ENCODE measurements around the gene FSTL4. TPM values are rescaled to one million over a fixed set of nuclear protein-coding genes. Genes with fewer than 3 reads are reported as not detected.

The FSTL4 gene
- total and polyA plus RNA-seq, 4 donors: 0.02 to 0.18 TPM; not detected in 2

DNA sequence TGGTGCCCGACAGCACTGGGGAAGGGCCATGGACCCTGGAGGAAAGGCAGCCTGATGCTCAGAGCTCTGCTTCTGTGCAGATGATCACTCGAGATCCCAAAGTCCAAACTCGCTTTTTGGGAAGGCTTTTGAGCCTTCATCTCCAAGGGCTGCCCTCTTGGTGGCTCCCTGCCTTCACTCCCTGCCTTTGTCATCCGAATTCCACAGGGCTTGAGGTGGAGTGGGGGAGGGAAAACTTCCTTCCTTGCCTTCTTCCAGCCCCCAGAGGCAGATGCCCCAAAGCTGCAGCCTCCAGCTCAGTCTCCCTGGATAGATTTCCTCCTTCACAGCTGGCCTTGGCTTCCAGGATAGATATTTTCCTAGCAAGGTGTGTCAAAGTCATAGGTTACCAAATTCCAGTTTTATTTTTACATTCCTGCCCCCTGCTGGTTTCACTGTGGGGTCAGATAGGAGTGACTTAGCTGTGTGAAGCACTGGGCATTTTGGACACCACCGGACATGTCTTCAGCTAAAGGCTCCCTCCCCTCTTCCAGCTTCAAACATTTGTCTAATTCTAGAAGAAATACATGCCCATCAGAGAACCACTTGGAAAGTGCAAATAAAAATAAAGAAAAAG is 292.3 kb downstream of the FSTL4 start (continued):
- TF ChIP-seq, protein P1, sequence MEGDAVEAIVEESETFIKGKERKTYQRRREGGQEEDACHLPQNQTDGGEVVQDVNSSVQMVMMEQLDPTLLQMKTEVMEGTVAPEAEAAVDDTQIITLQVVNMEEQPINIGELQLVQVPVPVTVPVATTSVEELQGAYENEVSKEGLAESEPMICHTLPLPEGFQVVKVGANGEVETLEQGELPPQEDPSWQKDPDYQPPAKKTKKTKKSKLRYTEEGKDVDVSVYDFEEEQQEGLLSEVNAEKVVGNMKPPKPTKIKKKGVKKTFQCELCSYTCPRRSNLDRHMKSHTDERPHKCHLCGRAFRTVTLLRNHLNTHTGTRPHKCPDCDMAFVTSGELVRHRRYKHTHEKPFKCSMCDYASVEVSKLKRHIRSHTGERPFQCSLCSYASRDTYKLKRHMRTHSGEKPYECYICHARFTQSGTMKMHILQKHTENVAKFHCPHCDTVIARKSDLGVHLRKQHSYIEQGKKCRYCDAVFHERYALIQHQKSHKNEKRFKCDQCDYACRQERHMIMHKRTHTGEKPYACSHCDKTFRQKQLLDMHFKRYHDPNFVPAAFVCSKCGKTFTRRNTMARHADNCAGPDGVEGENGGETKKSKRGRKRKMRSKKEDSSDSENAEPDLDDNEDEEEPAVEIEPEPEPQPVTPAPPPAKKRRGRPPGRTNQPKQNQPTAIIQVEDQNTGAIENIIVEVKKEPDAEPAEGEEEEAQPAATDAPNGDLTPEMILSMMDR (IDR thresholded peaks at IDR 0.05; ENCODE audit: low read depth, low read length, missing input control): peak; percentile 8
- TF ChIP-seq HNF4G (IDR thresholded peaks at IDR 0.05) (no peak), HNF4A (conservative IDR thresholded peaks at IDR 0.05) (no peak), SP1 (IDR thresholded peaks at IDR 0.05) (no peak)

GRCh38 chr5:133319244-133319643 is 293.1 kb downstream of the FSTL4 start:
- 83% methylated on average over 5 of the region's 5 CpGs for WGBS
- H3K4me1 ChIP-seq (ENCODE audit: control insufficient read depth in 4 of 4, insufficient read depth in 4 of 4, low read length in 3 of 4): peaks cover 4 to 13% (median 9%) of the 10 kb centered on the region in 4 donors
- no peak for DNase-seq (ENCODE audit: low spot score)
- H3K4me3 ChIP-seq (ENCODE audit: low read depth in 1 of 3, low read length in 3 of 3): no peak overlapping the region
- H3K9ac ChIP-seq (ENCODE audit: low read depth in 1 of 2, low read length in 2 of 2): no peak overlapping the region
- H3K36me3 ChIP-seq (ENCODE audit: control insufficient read depth in 4 of 4, insufficient read depth in 3 of 4, low read depth in 1 of 4, low read length in 3 of 4): no peaks in the 10 kb centered on the region
- TF ChIP-seq HNF4G (IDR thresholded peaks at IDR 0.05) (no peak), ZBTB33 (IDR thresholded peaks at IDR 0.05) (no peak), NR2F2 (IDR thresholded peaks at IDR 0.05) (no peak), MAX (IDR thresholded peaks at IDR 0.05) (no peak), YY1 (IDR thresholded peaks at IDR 0.05) (no peak), TAF1 (conservative IDR thresholded peaks at IDR 0.05) (no peak), FOXA1 (IDR thresholded peaks at IDR 0.05) (no peak), JUND (IDR thresholded peaks at IDR 0.05) (no peak), RAD21 (IDR thresholded peaks at IDR 0.05) (no peak), HNF4A (conservative IDR thresholded peaks at IDR 0.05) (no peak)
- TF ChIP-seq, protein P1 (IDR thresholded peaks at IDR 0.05; ENCODE audit: low read depth, low read length, missing input control): no peak
- no peaks in the 10 kb centered on the region for H3K27me3 ChIP-seq (ENCODE audit: control insufficient read depth in 4 of 4, insufficient read depth in 4 of 4, low read length in 3 of 4)
- no peaks in the 10 kb centered on the region for H3K9me3 ChIP-seq (ENCODE audit: control insufficient read depth in 4 of 4, low read length in 3 of 4)
- H3K27ac ChIP-seq (ENCODE audit: low read depth in 1 of 2, low read length in 2 of 2): no peak overlapping the region

DNA sequence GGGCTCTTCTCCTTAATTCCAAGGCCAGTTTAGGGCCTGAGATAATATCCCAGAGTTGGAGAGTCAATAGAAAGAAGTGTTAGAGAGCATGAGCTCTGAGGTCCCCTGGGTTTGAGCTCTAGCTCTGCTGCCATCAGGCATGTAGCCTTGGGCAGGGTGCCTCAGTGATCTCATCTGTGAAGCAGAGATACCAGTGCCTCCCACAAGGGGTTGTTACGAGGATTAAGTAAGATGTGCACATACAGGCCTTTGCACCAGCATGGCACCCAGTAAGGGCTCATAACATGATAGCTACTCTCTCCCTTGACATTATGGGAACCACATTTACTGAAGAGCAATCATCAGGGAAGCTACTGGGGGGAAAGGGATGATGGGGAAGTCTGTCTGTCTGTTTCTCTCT is 294.8 kb downstream of the FSTL4 start:
- Histone ChIP-seq H3K9me3 (ENCODE audit: control insufficient read depth in 4 of 4, low read length in 3 of 4) (no peaks in the 10 kb centered on the region), H3K27me3 (ENCODE audit: control insufficient read depth in 4 of 4, insufficient read depth in 4 of 4, low read length in 3 of 4) (no peaks in the 10 kb centered on the region), H3K9ac (ENCODE audit: low read depth in 1 of 2, low read length in 2 of 2) (no peak overlapping the region), H3K4me3 (ENCODE audit: low read depth in 1 of 3, low read length in 3 of 3) (no peak overlapping the region), H3K4me1 (ENCODE audit: control insufficient read depth in 4 of 4, insufficient read depth in 4 of 4, low read length in 3 of 4) (no peaks in the 10 kb centered on the region), H3K36me3 (ENCODE audit: control insufficient read depth in 4 of 4, insufficient read depth in 3 of 4, low read depth in 1 of 4, low read length in 3 of 4) (no peaks in the 10 kb centered on the region), H3K27ac (ENCODE audit: low read depth in 1 of 2, low read length in 2 of 2) (no peak overlapping the region)
- DNase-seq (ENCODE audit: low spot score): no peak
- WGBS: 83% methylated on average over 1 of the region's 1 CpG
- TF ChIP-seq HNF4G (IDR thresholded peaks at IDR 0.05): no peak
- TF ChIP-seq FOXA2 (IDR thresholded peaks at IDR 0.05): no peak
- TF ChIP-seq ATF3 (IDR thresholded peaks at IDR 0.05): no peak
- TF ChIP-seq YY1 (IDR thresholded peaks at IDR 0.05): no peak
- no peak for TF ChIP-seq JUND (IDR thresholded peaks at IDR 0.05)
- no peak for TF ChIP-seq ZBTB33 (IDR thresholded peaks at IDR 0.05)
- no peak for TF ChIP-seq MAX (IDR thresholded peaks at IDR 0.05)
- TF ChIP-seq EGR1 (IDR thresholded peaks at IDR 0.05; ENCODE audit: low read depth in 2 of 2): no peak
- TF ChIP-seq RAD21 (IDR thresholded peaks at IDR 0.05): no peak
- no peak for TF ChIP-seq TAF1 (conservative IDR thresholded peaks at IDR 0.05)
- TF ChIP-seq, protein P1 (IDR thresholded peaks at IDR 0.05; ENCODE audit: low read depth, low read length, missing input control): no peak
- no peak for TF ChIP-seq RXRA (IDR thresholded peaks at IDR 0.05)
- no peak for TF ChIP-seq SP1 (IDR thresholded peaks at IDR 0.05)
- TF ChIP-seq GABPA (IDR thresholded peaks at IDR 0.05 in 1 of 2, conservative IDR thresholded peaks at IDR 0.05 in 1 of 2): no peak
- TF ChIP-seq FOXA1 (IDR thresholded peaks at IDR 0.05): no peak

Measured in liver (tissue), 9 donors.